ENCODE data around the gene NFRKB.

NFRKB gene

GRCh38 chr11:129895126-129896041 lies at the start of gene NFRKB:
TSS of gene NFRKB (minus strand) at chr11:129895578. CDS start at chr11:129892849, 2,729 bp downstream.
- H3K4me3 ChIP-seq, result peak within 1 kb of the TSS; percentile 77
- in situ Hi-C loops (cut with MboI; ENCODE audit: low sequenced_read_pairs), result no loop called here
- H3K27me3 ChIP-seq (ENCODE audit: low read depth), result no peaks in the 10 kb centered on the region
- H3K9me3 ChIP-seq, result no peaks in the 10 kb centered on the region
- H3K4me1 ChIP-seq, result peaks cover 15% of the 10 kb centered on the region
- peaks cover 26% of the 10 kb centered on the region for H3K36me3 ChIP-seq (replicated peaks)
- DNase-seq (ENCODE audit: low spot score in 2 of 2), result peak; percentile 77 to 91

DNA sequence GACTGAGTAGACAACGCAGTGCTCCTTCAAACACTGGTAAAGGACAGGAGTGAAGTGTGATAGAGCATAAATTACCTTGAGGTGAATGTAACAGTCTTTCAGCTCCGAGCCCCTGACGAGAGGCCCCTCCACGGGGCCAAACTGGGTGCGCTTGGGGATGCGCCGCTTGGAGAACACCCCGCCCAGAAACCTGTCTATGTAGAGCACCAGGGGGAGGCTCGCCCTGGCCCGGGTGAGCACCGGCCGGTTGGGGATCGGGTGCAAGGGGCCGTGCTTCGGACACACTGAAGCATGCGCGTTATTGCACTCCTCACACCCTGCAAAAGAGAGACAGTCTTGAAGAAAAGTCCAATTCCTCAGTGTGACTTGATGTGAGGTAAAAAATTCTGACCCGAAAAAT lies 49.3 kb upstream of the NFRKB start:
- no peak for DNase-seq (ENCODE audit: low spot score in 2 of 2)
- H3K9me3 ChIP-seq, result no peaks in the 10 kb centered on the region
- H3K27me3 ChIP-seq (ENCODE audit: low read depth), result no peaks in the 10 kb centered on the region
- no peak overlapping the region for H3K4me3 ChIP-seq
- no peaks in the 10 kb centered on the region for H3K4me1 ChIP-seq
- H3K36me3 ChIP-seq (replicated peaks), result 0 out of 2 replicates have a peak, but pooled peaks cover 4% of the 10 kb centered on the region
- in situ Hi-C loops (cut with MboI; ENCODE audit: low sequenced_read_pairs), result no loop called here

DNA sequence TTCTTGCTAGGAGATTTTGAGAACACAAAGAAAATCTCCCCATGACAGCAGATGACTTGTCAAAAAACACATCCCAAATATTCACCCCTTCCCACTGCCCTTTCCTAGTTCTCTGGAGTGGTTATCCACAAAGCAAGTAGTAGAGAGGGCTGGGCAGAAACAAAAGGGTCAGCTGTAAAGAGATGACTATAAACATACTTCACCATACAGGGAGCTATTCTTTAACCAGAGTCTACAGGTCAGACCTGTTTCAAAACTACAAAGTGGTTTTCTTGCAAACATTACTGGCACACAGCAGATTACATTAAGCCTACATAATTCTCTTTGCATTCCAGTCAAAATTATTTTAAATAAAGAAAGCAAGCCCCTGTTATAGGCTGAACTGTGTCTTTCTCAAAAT lies 47.7 kb upstream of the NFRKB start:
- H3K4me1 ChIP-seq, result no peaks in the 10 kb centered on the region

DNA sequence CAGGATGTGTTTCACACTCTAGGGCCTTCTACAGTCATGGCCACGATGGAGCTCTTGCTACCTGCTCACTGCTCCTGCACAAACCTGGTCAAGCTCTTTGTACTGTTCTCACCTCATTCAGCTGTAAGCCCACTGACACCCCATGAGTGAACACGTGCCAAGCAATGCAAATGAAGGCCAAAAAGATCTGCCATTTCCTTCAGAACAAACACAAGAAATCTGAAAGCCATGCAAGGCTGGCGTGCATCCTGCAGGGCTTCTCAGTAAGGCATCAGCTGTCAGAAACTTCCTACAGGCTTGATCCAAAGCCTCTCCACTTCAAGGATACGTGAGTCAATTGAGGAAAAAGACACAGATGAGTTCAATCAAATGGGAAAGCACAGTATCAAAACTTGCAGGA lies 44.1 kb upstream of the NFRKB start:
- in situ Hi-C loops (cut with MboI; ENCODE audit: low sequenced_read_pairs), result no loop called here
- Histone ChIP-seq H3K27me3 (ENCODE audit: low read depth) (no peaks in the 10 kb centered on the region), H3K36me3 (replicated peaks) (peaks cover 4% of the 10 kb centered on the region; the same call in 1 of the 2 replicates), H3K4me3 (no peak overlapping the region), H3K4me1 (no peaks in the 10 kb centered on the region), H3K9me3 (no peaks in the 10 kb centered on the region)
- no peak for DNase-seq (ENCODE audit: low spot score in 2 of 2)

More for the DNA sequence above, 47.7 kb upstream of the NFRKB start:
- Histone ChIP-seq H3K4me3 (no peak overlapping the region), H3K9me3 (no peaks in the 10 kb centered on the region), H3K36me3 (replicated peaks) (0 out of 2 replicates have a peak, but pooled peaks cover 4% of the 10 kb centered on the region), H3K27me3 (ENCODE audit: low read depth) (no peaks in the 10 kb centered on the region)
- in situ Hi-C loops (cut with MboI; ENCODE audit: low sequenced_read_pairs), result no loop called here
- DNase-seq (ENCODE audit: low spot score in 2 of 2), result no peak

- Histone ChIP-seq H3K27me3 (ENCODE audit: low read depth) (no peaks in the 10 kb centered on the region), H3K36me3 (replicated peaks) (peaks cover 4% of the 10 kb centered on the region; the same call in 1 of the 2 replicates), H3K4me3 (no peak overlapping the region), H3K4me1 (no peaks in the 10 kb centered on the region), H3K9me3 (no peaks in the 10 kb centered on the region)
- in situ Hi-C loops (cut with MboI; ENCODE audit: low sequenced_read_pairs), result no loop called here
- DNase-seq (ENCODE audit: low spot score in 2 of 2), result no peak
Measured at GRCh38 chr11:129938764-129939163, 43.4 kb upstream of the NFRKB start.

GRCh38 chr11:129937592-129938238 lies 42.3 kb upstream of the NFRKB start:
- Histone ChIP-seq H3K4me1 (no peaks in the 10 kb centered on the region), H3K9me3 (no peaks in the 10 kb centered on the region), H3K27me3 (ENCODE audit: low read depth) (no peaks in the 10 kb centered on the region), H3K4me3 (no peak overlapping the region), H3K36me3 (replicated peaks) (no peaks in the 10 kb centered on the region; the same call in 1 of the 2 replicates)
- no peak for DNase-seq (ENCODE audit: low spot score in 2 of 2)
- in situ Hi-C loops (cut with MboI; ENCODE audit: low sequenced_read_pairs), result no loop called here

- Histone ChIP-seq H3K4me1 (no peaks in the 10 kb centered on the region), H3K27me3 (ENCODE audit: low read depth) (no peaks in the 10 kb centered on the region), H3K4me3 (no peak overlapping the region), H3K36me3 (replicated peaks) (no peaks in the 10 kb centered on the region; the same call in 1 of the 2 replicates), H3K9me3 (no peaks in the 10 kb centered on the region)
- in situ Hi-C loops (cut with MboI; ENCODE audit: low sequenced_read_pairs), result no loop called here
- no peak for DNase-seq (ENCODE audit: low spot score in 2 of 2)
Measured at GRCh38 chr11:129935723-129936122, 40.3 kb upstream of the NFRKB start.

DNA sequence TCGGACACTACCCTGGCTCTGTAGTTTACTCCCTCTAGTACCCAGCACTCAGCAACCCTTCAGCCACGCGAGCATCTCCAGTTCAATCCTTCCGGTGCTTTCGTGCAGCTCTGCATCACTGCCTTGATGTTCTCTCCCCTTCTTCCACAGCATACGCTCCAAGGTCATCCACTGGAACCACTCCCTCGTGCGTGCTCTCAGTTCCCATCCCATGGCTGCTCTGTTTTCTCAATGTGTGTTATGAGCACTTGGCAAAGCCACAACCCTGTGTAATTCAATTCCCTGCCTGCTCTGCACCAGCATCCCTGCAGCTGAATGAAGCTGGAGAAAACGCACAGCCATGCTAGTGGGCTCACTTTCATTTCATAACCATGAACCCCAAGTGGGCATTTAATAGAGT lies 38.5 kb upstream of the NFRKB start:
- H3K9me3 ChIP-seq, result no peaks in the 10 kb centered on the region
- no peaks in the 10 kb centered on the region; the same call in 1 of the 2 replicates for H3K36me3 ChIP-seq (replicated peaks)
- in situ Hi-C loops (cut with MboI; ENCODE audit: low sequenced_read_pairs), result no loop called here
- H3K4me3 ChIP-seq, result no peak overlapping the region
- no peaks in the 10 kb centered on the region for H3K27me3 ChIP-seq (ENCODE audit: low read depth)
- DNase-seq (ENCODE audit: low spot score in 2 of 2), result no peak
- no peaks in the 10 kb centered on the region for H3K4me1 ChIP-seq

DNA sequence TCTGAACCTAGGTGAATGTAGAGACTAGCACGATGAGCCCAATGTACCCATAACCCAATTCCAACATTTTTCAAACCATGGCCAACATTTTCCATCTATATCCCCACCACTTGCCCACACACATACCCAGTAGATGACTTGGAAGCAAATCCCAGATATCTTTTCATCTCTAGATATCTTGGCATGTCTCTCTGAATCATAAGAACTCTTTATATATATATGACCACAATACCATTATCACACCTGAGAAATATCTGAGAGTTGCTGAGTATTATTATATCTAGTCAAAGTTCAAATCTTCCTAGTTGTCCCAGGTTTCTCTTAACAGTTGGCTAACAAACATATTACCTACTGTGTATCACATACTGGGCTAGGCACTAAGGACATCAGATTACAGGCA lies 37.9 kb upstream of the NFRKB start:
- in situ Hi-C loops (cut with MboI; ENCODE audit: low sequenced_read_pairs), result no loop called here
- Histone ChIP-seq H3K27me3 (ENCODE audit: low read depth) (no peaks in the 10 kb centered on the region), H3K9me3 (no peaks in the 10 kb centered on the region), H3K4me1 (no peaks in the 10 kb centered on the region), H3K4me3 (no peak overlapping the region), H3K36me3 (replicated peaks) (no peaks in the 10 kb centered on the region; the same call in 1 of the 2 replicates)
- no peak for DNase-seq (ENCODE audit: low spot score in 2 of 2)

GRCh38 chr11:129932381-129933067 lies 37.1 kb upstream of the NFRKB start:
- Histone ChIP-seq H3K4me1 (no peaks in the 10 kb centered on the region), H3K4me3 (no peak overlapping the region), H3K9me3 (no peaks in the 10 kb centered on the region), H3K36me3 (replicated peaks) (no peaks in the 10 kb centered on the region; the same call in 1 of the 2 replicates), H3K27me3 (ENCODE audit: low read depth) (no peaks in the 10 kb centered on the region)
- no peak for DNase-seq (ENCODE audit: low spot score in 2 of 2)
- in situ Hi-C loops (cut with MboI; ENCODE audit: low sequenced_read_pairs), result no loop called here

DNA sequence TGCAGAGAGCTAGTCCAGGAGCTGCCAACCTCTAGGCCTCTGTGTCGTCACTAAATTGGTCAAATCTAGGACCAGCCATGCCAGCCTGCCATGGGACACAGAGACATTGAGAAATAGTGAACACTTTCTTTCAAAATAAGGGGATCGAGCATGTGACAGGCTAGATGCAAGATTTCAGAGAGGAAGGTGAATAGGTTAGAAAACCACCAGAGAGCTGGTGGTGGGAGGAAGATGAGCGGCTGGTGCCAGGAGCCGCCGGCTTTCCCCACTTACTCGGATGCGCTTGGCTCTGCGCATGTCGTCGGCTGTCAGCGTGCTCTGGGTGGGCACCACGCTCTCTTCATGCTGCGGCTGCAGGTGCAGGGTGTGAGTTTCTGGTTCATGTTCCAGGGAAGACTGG lies 35.4 kb upstream of the NFRKB start:
- Histone ChIP-seq H3K9me3 (no peaks in the 10 kb centered on the region), H3K27me3 (ENCODE audit: low read depth) (no peaks in the 10 kb centered on the region), H3K4me1 (no peaks in the 10 kb centered on the region), H3K36me3 (replicated peaks) (no peaks in the 10 kb centered on the region; the same call in 1 of the 2 replicates), H3K4me3 (no peak overlapping the region)
- in situ Hi-C loops (cut with MboI; ENCODE audit: low sequenced_read_pairs), result no loop called here
- no peak for DNase-seq (ENCODE audit: low spot score in 2 of 2)

- no peaks in the 10 kb centered on the region for H3K36me3 ChIP-seq (replicated peaks)
- H3K9me3 ChIP-seq, result no peaks in the 10 kb centered on the region
- in situ Hi-C loops (cut with MboI; ENCODE audit: low sequenced_read_pairs), result no loop called here
- no peaks in the 10 kb centered on the region for H3K27me3 ChIP-seq (ENCODE audit: low read depth)
- no peaks in the 10 kb centered on the region for H3K4me1 ChIP-seq
- no peak for DNase-seq (ENCODE audit: low spot score in 2 of 2)
- H3K4me3 ChIP-seq, result no peak overlapping the region
Measured at GRCh38 chr11:129930296-129930695, 34.9 kb upstream of the NFRKB start.

GRCh38 chr11:129929721-129930120 lies 34.3 kb upstream of the NFRKB start:
- H3K9me3 ChIP-seq, result no peaks in the 10 kb centered on the region
- H3K4me3 ChIP-seq, result no peak overlapping the region
- DNase-seq (ENCODE audit: low spot score in 2 of 2), result no peak
- H3K27me3 ChIP-seq (ENCODE audit: low read depth), result no peaks in the 10 kb centered on the region
- H3K36me3 ChIP-seq (replicated peaks), result no peaks in the 10 kb centered on the region
- H3K4me1 ChIP-seq, result no peaks in the 10 kb centered on the region
- in situ Hi-C loops (cut with MboI; ENCODE audit: low sequenced_read_pairs), result loop anchor here (5.0 kb wide), 1 partner anchor 203 kb away; no protein-coding TSS in a partner anchor
